Endothelial cell of umbilical vein (primary cell): ENCODE measurements around the gene CARD10. TPM values are rescaled to one million over a fixed set of nuclear protein-coding genes. Genes with fewer than 3 reads are reported as not detected.

Experiments used
- BruUV-seq: library from RNA; stranded (reverse); fragments of 400-500 nt; replicated peaks from 2 replicates; lab custom pipeline; 2021; lab: Mats Ljungman, UMichigan
- CTCF ChIA-PET: fragments of 300-600, 350-600 bp; sonication (Branson Sonifier 250); formaldehyde crosslinking; loops from one replicate; lab custom pipeline; 2021; ENCODE audit warnings: antibody characterized with exemption, inconsistent platforms; lab: Charles Lee
- POLR2A ChIA-PET: fragments of 300-600, 350-600 bp; sonication (Branson Sonifier 250); formaldehyde crosslinking; loops from one replicate; lab custom pipeline; 2021; ENCODE audit warnings: antibody characterized with exemption, inconsistent platforms; lab: Charles Lee
- DNase-seq: peaks from one replicate; pipeline ENCODE4 v3.0.0-alpha.2; 2011; ENCODE audit warnings: low read depth, low spot score
- FAIRE-seq: peaks from 2 replicates; lab custom pipeline; 2011; peaks lifted over from hg19 to GRCh38; lab: Jason Lieb, UNC
- H2AFZ ChIP-seq: 2 replicates; pipeline ENCODE4 v1.6.0; 2012; ENCODE audit warnings: low read depth, low read length, control low read depth, inconsistent platforms
- H3K27ac ChIP-seq: 2 replicates; pipeline ENCODE4 v1.5.1; 2011; ENCODE audit warnings: low read depth, mild to moderate bottlenecking, control low read depth, low read length, moderate library complexity; ENCODE audit not compliant: insufficient read depth
- H3K27me3 ChIP-seq, 2 experiments: 2 replicates each; pipeline versions ENCODE4 v1.6.0 to v1.6.1; 2011; ENCODE audit warnings: low read length in 2 of 2, mixed read lengths in 1 of 2; ENCODE audit not compliant: control insufficient read depth in 2 of 2, insufficient read depth in 2 of 2
- H3K36me3 ChIP-seq, 2 experiments: 2 replicates in 1 of 2; 3 replicates in 1 of 2; pipeline ENCODE4 v1.5.1; 2011; ENCODE audit warnings: low read length in 2 of 2, mild to moderate bottlenecking in 1 of 2, moderate library complexity in 1 of 2; ENCODE audit not compliant: control insufficient read depth in 2 of 2, insufficient read depth in 2 of 2; ENCODE audit errors: extremely low read depth in 1 of 2
- H3K4me1 ChIP-seq: 3 replicates; pipeline ENCODE4 v1.5.1; 2011; ENCODE audit warnings: mild to moderate bottlenecking, low read length; ENCODE audit not compliant: control insufficient read depth, insufficient read depth; ENCODE audit errors: extremely low read depth
- H3K4me2 ChIP-seq: 2 replicates; pipeline ENCODE4 v1.6.1; 2011; ENCODE audit warnings: low read length, control low read depth, mixed read lengths; ENCODE audit not compliant: insufficient read depth
- H3K4me3 ChIP-seq, 3 experiments: fragments of 200-600 bp in 1 of 3; sonication (generic), shearing (Covaris generic) in 1 of 3; replicated peaks in 1 of 3; 2 replicates each; pipeline ENCODE4 v1.5.1; 2011 to 2016; ENCODE audit warnings: control low read depth in 3 of 3, low read length in 3 of 3, mild to moderate bottlenecking in 2 of 3, inconsistent platforms in 1 of 3, low read depth in 1 of 3, moderate library complexity in 1 of 3; ENCODE audit not compliant: insufficient read depth in 1 of 3
- H3K79me2 ChIP-seq: 2 replicates; pipeline ENCODE4 v1.6.0; 2012; ENCODE audit warnings: low read length, inconsistent platforms; ENCODE audit not compliant: control insufficient read depth, insufficient read depth
- H3K9ac ChIP-seq: replicated peaks from 2 replicates; pipeline ENCODE3; 2011; ENCODE audit warnings: low read length, control low read depth; ENCODE audit not compliant: insufficient read depth; ENCODE audit errors: extremely low read depth
- H3K9me1 ChIP-seq: replicated peaks from 3 replicates; pipeline ENCODE4 v1.6.0; 2011; ENCODE audit warnings: mild to moderate bottlenecking, low read length; ENCODE audit not compliant: control insufficient read depth, insufficient read depth; ENCODE audit errors: extremely low read depth
- H3K9me3 ChIP-seq: replicated peaks from 2 replicates; pipeline ENCODE4 v1.5.1; 2012; ENCODE audit warnings: low read length, inconsistent platforms; ENCODE audit not compliant: control insufficient read depth, insufficient read depth
- H4K20me1 ChIP-seq: replicated peaks from 2 replicates; pipeline ENCODE3; 2011; ENCODE audit warnings: mild to moderate bottlenecking, low read length; ENCODE audit not compliant: control insufficient read depth, insufficient read depth; ENCODE audit errors: extremely low read depth
- EZH2 ChIP-seq: IDR thresholded peaks from 2 replicates; pipeline ENCODE4 v1.6.1; 2012; ENCODE audit warnings: borderline replicate concordance, low read depth, mild to moderate bottlenecking, moderate library complexity, low read length, inconsistent platforms; ENCODE audit not compliant: severe bottlenecking
- FOS ChIP-seq: IDR thresholded peaks from 2 replicates; pipeline ENCODE4 v1.6.1; 2011; ENCODE audit warnings: mild to moderate bottlenecking, low read length, moderate library complexity, borderline replicate concordance; ENCODE audit not compliant: insufficient read depth
- GATA2 ChIP-seq: IDR thresholded peaks from 2 replicates; pipeline ENCODE4 v1.7.0; 2011; ENCODE audit warnings: low read depth, mild to moderate bottlenecking, moderate library complexity, mixed read lengths, low read length; ENCODE audit not compliant: insufficient read length, insufficient read depth
- JUN ChIP-seq: IDR thresholded peaks from 2 replicates; pipeline ENCODE4 v1.6.1; 2011; ENCODE audit warnings: borderline replicate concordance, low read depth; ENCODE audit not compliant: insufficient read length, insufficient read depth
- MYC ChIP-seq: IDR thresholded peaks from one replicate; pipeline ENCODE4 v1.6.1; 2011; ENCODE audit warnings: mild to moderate bottlenecking, low read depth, low read length
- POLR2A ChIP-seq: IDR thresholded peaks from 2 replicates; pipeline ENCODE4 v1.6.1; 2012; ENCODE audit warnings: low read depth, mild to moderate bottlenecking, control low read depth, low read length
- POLR2AphosphoS5 ChIP-seq: IDR thresholded peaks from 2 replicates; pipeline ENCODE4 v1.6.1; 2012; ENCODE audit warnings: low read depth, mild to moderate bottlenecking, control low read depth, low read length, moderate library complexity; ENCODE audit not compliant: insufficient read depth
- dilution Hi-C: fragments of 300-500 bp; cut with MboI; formaldehyde crosslinking; loops from one replicate; pipeline ENCODE4 v1.15.0; 2019; ENCODE audit warnings: low sequenced_read_pairs; ENCODE audit not compliant: extremely low pct_ligation_motif_present
- intact Hi-C: fragments of 100-400 bp; cut with micrococcal nuclease; formaldehyde crosslinking; loops from one replicate; pipeline ENCODE4 v1.10.0; 2022
- polyA plus RNA-seq, 4 experiments: library from polyadenylated mRNA; depleted of rRNA in 3 of 4; stranded (reverse) in 3 of 4; unstranded in 1 of 4; fragments of >200 nt; gene quantifications; 2 replicates each; pipeline versions ENCODE4 v1.2.1 to v1.2.3, GENCODE V29; 2011 to 2012; ENCODE audit warnings: missing spikeins in 1 of 4
- total RNA-seq: library from RNA; stranded (reverse); gene quantifications from 2 replicates; pipeline ENCODE4 v1.2.3, GENCODE V29; 2021
- TF ChIP-seq, protein P1 (sequence below): IDR thresholded peaks from 2 replicates; pipeline ENCODE4 v1.6.1; 2011; ENCODE audit not compliant: insufficient read depth, insufficient read length
- TF ChIP-seq, protein P2 (sequence below), 2 donors: IDR thresholded peaks; 1 replicate in 1 of 2; 2 replicates in 1 of 2; pipeline ENCODE4 v1.5.1; 2011; ENCODE audit warnings: low read length in 2 of 2, mild to moderate bottlenecking in 2 of 2, moderate library complexity in 2 of 2, control low read depth in 1 of 2, inconsistent platforms in 1 of 2, low read depth in 1 of 2; ENCODE audit not compliant: insufficient read depth in 1 of 2; ENCODE audit errors: extremely low read depth in 1 of 2

CARD10 gene
- total and polyA plus RNA-seq, 2 donors (not counting 3 experiments of a cell fraction or from before 2014, with no cell fraction given), result 36.1 to 39.5 TPM

DNA sequence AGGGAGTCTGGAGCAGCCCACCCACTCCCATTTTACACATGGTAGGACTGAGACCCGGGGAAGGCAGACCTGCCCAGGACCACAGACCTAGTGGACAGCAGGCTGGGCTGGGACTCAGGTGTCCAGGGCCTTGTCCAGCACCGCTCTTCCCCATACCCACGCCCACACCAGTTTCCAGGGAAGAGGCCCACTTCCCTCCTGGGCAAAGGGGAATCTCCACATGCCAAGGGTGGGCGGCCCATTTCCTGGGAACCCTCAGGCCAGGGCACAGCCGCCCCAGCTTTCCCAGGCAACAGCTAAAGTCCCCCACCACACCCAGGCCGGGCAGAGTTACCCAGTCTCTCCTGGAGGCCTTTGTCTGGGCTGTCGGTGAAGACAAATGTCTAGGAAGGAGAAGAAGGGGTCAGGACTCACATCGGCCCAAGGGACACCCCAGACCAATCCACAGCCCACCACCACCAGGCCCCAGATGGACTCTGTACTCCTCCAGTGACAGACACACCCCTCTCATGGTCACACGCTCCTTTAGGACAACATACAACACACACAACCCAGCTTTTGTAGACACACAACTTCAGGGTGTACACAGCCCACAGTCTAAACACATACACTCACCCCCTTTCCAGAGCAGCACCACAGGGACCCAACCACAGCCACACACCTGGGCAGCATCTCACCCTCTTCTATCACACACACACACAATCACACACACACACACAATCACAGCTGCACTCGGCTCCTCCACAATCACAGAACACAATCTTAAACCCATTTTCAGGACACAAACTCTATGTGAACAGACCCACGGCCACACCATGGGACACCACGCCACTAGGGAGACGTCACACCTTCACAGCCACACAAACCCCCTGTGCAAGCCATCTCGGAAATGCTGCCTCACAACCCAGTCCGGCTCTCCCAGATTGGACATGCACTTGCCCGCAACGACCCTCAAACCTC, 38.5 kb downstream of the CARD10 start:
- Histone ChIP-seq H3K79me2 (peaks cover 61% of the 10 kb centered on the region), H3K36me3 (peaks cover 5 to 37% of the 10 kb centered on the region in 2 experiments), H3K27ac (no peak overlapping the region), H3K4me1 (peaks cover 19% of the 10 kb centered on the region), H3K9ac (no peak overlapping the region), H4K20me1 (no peaks in the 10 kb centered on the region), H3K27me3 (no peaks in the 10 kb centered on the region), H3K4me2 (no peak overlapping the region), H3K4me3 (no peak overlapping the region), H3K9me1 (no peaks in the 10 kb centered on the region), H3K9me3 (no peaks in the 10 kb centered on the region), H2AFZ (no peak overlapping the region)
- no TSS peak for BruUV-seq
- TF ChIP-seq POLR2AphosphoS5, result no peak
- TF ChIP-seq, protein P1, sequence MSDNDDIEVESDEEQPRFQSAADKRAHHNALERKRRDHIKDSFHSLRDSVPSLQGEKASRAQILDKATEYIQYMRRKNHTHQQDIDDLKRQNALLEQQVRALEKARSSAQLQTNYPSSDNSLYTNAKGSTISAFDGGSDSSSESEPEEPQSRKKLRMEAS, result no peak
- TF ChIP-seq GATA2, result no peak
- TF ChIP-seq, protein P2, sequence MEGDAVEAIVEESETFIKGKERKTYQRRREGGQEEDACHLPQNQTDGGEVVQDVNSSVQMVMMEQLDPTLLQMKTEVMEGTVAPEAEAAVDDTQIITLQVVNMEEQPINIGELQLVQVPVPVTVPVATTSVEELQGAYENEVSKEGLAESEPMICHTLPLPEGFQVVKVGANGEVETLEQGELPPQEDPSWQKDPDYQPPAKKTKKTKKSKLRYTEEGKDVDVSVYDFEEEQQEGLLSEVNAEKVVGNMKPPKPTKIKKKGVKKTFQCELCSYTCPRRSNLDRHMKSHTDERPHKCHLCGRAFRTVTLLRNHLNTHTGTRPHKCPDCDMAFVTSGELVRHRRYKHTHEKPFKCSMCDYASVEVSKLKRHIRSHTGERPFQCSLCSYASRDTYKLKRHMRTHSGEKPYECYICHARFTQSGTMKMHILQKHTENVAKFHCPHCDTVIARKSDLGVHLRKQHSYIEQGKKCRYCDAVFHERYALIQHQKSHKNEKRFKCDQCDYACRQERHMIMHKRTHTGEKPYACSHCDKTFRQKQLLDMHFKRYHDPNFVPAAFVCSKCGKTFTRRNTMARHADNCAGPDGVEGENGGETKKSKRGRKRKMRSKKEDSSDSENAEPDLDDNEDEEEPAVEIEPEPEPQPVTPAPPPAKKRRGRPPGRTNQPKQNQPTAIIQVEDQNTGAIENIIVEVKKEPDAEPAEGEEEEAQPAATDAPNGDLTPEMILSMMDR (IDR thresholded peaks at IDR 0.05; ENCODE audit: extremely low read depth in 1 of 2, insufficient read depth in 1 of 2, low read depth in 1 of 2, low read length in 2 of 2), result no peak
- no peak for TF ChIP-seq FOS
- no peak for TF ChIP-seq MYC
- TF ChIP-seq JUN, result no peak
- TF ChIP-seq POLR2A, result no peak
- TF ChIP-seq EZH2, result no peak
- DNase-seq (no peak), FAIRE-seq (no peak)
- ChIA-PET CTCF (interaction anchor here (3.6 kb wide), 1 partner anchor 8 kb away, joined by 18 read pairs; no protein-coding TSS in a partner anchor), POLR2A (no interaction called here)
- intact Hi-C loops (no loop called here), dilution Hi-C loops (no loop called here)
